Caco-2 (cell line): ENCODE results near the gene RHBDL2. TPM values are rescaled to one million over a fixed set of nuclear protein-coding genes. Genes with fewer than 3 reads are reported as not detected.

Experiments used
- BruUV-seq: library from RNA; stranded (reverse); fragments of 400-500 nt; replicated peaks from 2 replicates; lab custom pipeline; 2021; lab: Mats Ljungman, UMichigan
- CTCF ChIA-PET: fragments of 300-600 bp; sonication (Branson Sonifier 250); formaldehyde crosslinking; loops from one replicate; lab custom pipeline; 2022; ENCODE audit warnings: antibody characterized with exemption; lab: Charles Lee
- POLR2A ChIA-PET: fragments of 300-600 bp; sonication (Branson Sonifier 250); formaldehyde crosslinking; loops from one replicate; lab custom pipeline; 2022; ENCODE audit warnings: antibody characterized with exemption; lab: Charles Lee
- DNase-seq, 2 experiments: peaks; one replicate each; pipeline versions ENCODE4 v3.0.0 to v3.0.0-alpha.2; 2020 to 2022
- H3K27me3 ChIP-seq: replicated peaks from 2 replicates; pipeline ENCODE4 v1.6.0; 2011; ENCODE audit warnings: low read length; ENCODE audit not compliant: control insufficient read depth, insufficient read depth
- H3K36me3 ChIP-seq: 2 replicates; pipeline ENCODE4 v1.5.1; 2011; ENCODE audit warnings: low read length; ENCODE audit not compliant: control insufficient read depth, insufficient read depth
- H3K4me1 ChIP-seq: fragments of 250-450 bp; sonication (Bioruptor Pico); 2 replicates; pipeline ENCODE4 v1.5.1; 2020; ENCODE audit warnings: mild to moderate bottlenecking
- H3K4me3 ChIP-seq: 2 replicates; pipeline ENCODE4 v1.5.1; 2011; ENCODE audit warnings: low read depth, mild to moderate bottlenecking, control low read depth, low read length
- H3K9me3 ChIP-seq: fragments of 250-450 bp; sonication (Bioruptor Pico); 2 replicates; pipeline ENCODE4 v1.5.1; 2020; ENCODE audit warnings: mild to moderate bottlenecking, moderate library complexity
- H3K27ac Mint-ChIP-seq: one replicate; pipeline ENCODE4 v1.8.0; 2022; ENCODE audit warnings: mixed read lengths; ENCODE audit not compliant: unreplicated experiment
- H3K27me3 Mint-ChIP-seq: one replicate; pipeline ENCODE4 v1.8.0; 2022; ENCODE audit warnings: mixed read lengths; ENCODE audit not compliant: insufficient read depth, unreplicated experiment
- H3K36me3 Mint-ChIP-seq: one replicate; pipeline ENCODE4 v1.8.0; 2022; ENCODE audit warnings: mild to moderate bottlenecking, mixed read lengths; ENCODE audit not compliant: insufficient read depth, unreplicated experiment
- H3K4me1 Mint-ChIP-seq: one replicate; pipeline ENCODE4 v1.8.0; 2022; ENCODE audit warnings: low read depth, mixed read lengths; ENCODE audit not compliant: unreplicated experiment
- H3K4me3 Mint-ChIP-seq: one replicate; pipeline ENCODE4 v1.8.0; 2022; ENCODE audit warnings: mild to moderate bottlenecking, moderate library complexity, mixed read lengths; ENCODE audit not compliant: unreplicated experiment
- H3K9me3 Mint-ChIP-seq: one replicate; pipeline ENCODE4 v1.8.0; 2022; ENCODE audit warnings: mixed read lengths; ENCODE audit not compliant: unreplicated experiment
- intact Hi-C: fragments of 100-400 bp; cut with micrococcal nuclease; formaldehyde crosslinking; loops from one replicate; pipeline ENCODE4 v1.10.0; 2022; ENCODE audit not compliant: unreplicated experiment
- total RNA-seq: library from RNA; stranded (reverse); gene quantifications from 2 replicates; pipeline ENCODE4 v1.2.3, GENCODE V29; 2022
- TF ChIP-seq, protein P1 (sequence below), 2 experiments: fragments of 200-600 bp in 1 of 2; IDR thresholded peaks; 1 replicate in 1 of 2; 2 replicates in 1 of 2; pipeline versions ENCODE4 v1.5.1 to v1.8.0; 2011 to 2022; ENCODE audit warnings: antibody characterized with exemption in 1 of 2, control low read depth in 1 of 2, inconsistent platforms in 1 of 2, low read depth in 1 of 2, low read length in 1 of 2, mild to moderate bottlenecking in 1 of 2, moderate library complexity in 1 of 2; ENCODE audit not compliant: insufficient read depth in 1 of 2, severe bottlenecking in 1 of 2, unreplicated experiment in 1 of 2

RHBDL2 gene
- total RNA-seq, 1 experiment from 2014 or later: not detected

DNA sequence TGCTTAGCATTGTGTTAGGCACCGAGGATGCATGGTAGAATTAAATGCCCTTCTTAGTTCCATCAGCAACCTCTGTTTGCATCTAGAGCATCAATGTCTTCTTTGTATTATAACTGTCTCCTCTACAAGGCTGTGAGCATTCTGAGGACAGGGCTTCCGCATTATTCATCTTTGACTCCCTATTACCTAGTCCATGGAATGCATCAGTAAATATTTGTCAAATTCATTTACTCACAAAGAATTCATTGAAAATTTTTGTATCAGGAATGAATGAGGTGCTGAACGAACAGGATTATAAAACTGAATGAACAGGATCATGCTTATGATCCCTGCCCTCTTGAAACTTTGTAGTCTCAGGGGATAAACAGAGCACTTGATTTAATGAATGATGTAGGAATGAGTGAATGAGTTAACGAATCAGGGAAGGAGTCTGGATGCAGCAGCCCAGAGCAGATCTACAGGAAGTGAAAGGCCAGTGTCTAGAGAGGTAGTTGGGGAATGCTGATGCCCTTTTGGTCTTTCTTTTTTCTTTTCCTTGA lies 2.8 kb downstream of the RHBDL2 start:
- POLR2A ChIA-PET: no interaction called here
- intact Hi-C loops: no loop called here
- H3K27me3 Mint-ChIP-seq: no peaks in the 10 kb centered on the region
- CTCF ChIA-PET: no interaction called here
- H3K4me3 ChIP-seq: no peak overlapping the region
- no peak overlapping the region for H3K4me3 Mint-ChIP-seq
- no TSS peak for BruUV-seq
- no peaks in the 10 kb centered on the region for H3K4me1 ChIP-seq
- DNase-seq: no peak
- TF ChIP-seq, protein P1, sequence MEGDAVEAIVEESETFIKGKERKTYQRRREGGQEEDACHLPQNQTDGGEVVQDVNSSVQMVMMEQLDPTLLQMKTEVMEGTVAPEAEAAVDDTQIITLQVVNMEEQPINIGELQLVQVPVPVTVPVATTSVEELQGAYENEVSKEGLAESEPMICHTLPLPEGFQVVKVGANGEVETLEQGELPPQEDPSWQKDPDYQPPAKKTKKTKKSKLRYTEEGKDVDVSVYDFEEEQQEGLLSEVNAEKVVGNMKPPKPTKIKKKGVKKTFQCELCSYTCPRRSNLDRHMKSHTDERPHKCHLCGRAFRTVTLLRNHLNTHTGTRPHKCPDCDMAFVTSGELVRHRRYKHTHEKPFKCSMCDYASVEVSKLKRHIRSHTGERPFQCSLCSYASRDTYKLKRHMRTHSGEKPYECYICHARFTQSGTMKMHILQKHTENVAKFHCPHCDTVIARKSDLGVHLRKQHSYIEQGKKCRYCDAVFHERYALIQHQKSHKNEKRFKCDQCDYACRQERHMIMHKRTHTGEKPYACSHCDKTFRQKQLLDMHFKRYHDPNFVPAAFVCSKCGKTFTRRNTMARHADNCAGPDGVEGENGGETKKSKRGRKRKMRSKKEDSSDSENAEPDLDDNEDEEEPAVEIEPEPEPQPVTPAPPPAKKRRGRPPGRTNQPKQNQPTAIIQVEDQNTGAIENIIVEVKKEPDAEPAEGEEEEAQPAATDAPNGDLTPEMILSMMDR (IDR thresholded peaks at IDR 0.05; ENCODE audit: insufficient read depth in 1 of 2, low read depth in 1 of 2, low read length in 1 of 2, severe bottlenecking in 1 of 2, unreplicated experiment in 1 of 2): no peak
- H3K36me3 ChIP-seq: no peaks in the 10 kb centered on the region
- H3K27ac Mint-ChIP-seq: no peak overlapping the region
- H3K9me3 ChIP-seq: no peaks in the 10 kb centered on the region
- H3K36me3 Mint-ChIP-seq: no peaks in the 10 kb centered on the region
- no peaks in the 10 kb centered on the region for H3K27me3 ChIP-seq
- H3K4me1 Mint-ChIP-seq: no peaks in the 10 kb centered on the region
- no peaks in the 10 kb centered on the region for H3K9me3 Mint-ChIP-seq

DNA sequence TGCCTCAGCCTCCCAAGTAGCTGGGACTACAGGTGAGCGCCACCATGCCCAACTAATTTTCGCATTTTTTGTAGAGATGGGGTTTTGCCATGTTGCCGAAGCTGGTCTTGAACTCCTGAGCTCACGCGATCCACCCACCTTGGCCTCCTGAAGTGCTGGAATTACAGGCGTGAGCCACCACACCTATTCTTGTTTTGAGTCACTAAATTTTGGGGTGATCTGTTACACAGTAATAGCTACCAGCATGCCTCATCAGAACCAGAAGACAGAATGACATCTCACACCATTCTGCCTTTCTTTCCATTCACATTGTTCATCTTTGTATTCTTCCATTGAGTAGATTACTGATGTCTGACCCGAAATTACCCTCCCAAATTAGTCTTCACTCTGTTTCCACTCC lies 9.1 kb downstream of the RHBDL2 start:
- H3K36me3 Mint-ChIP-seq: no peaks in the 10 kb centered on the region
- no peak overlapping the region for H3K27ac Mint-ChIP-seq
- DNase-seq: no peak
- ChIA-PET POLR2A (no interaction called here), CTCF (no interaction called here)
- no peaks in the 10 kb centered on the region for H3K27me3 Mint-ChIP-seq
- H3K9me3 ChIP-seq: no peaks in the 10 kb centered on the region
- intact Hi-C loops: no loop called here
- TF ChIP-seq, protein P1 (IDR thresholded peaks at IDR 0.05; ENCODE audit: insufficient read depth in 1 of 2, low read depth in 1 of 2, low read length in 1 of 2, severe bottlenecking in 1 of 2, unreplicated experiment in 1 of 2): no peak
- BruUV-seq: no TSS peak
- H3K4me3 ChIP-seq: no peak overlapping the region
- no peaks in the 10 kb centered on the region for H3K4me1 ChIP-seq
- no peaks in the 10 kb centered on the region for H3K9me3 Mint-ChIP-seq
- no peaks in the 10 kb centered on the region for H3K4me1 Mint-ChIP-seq
- no peaks in the 10 kb centered on the region for H3K36me3 ChIP-seq
- no peak overlapping the region for H3K4me3 Mint-ChIP-seq
- H3K27me3 ChIP-seq: no peaks in the 10 kb centered on the region

DNA sequence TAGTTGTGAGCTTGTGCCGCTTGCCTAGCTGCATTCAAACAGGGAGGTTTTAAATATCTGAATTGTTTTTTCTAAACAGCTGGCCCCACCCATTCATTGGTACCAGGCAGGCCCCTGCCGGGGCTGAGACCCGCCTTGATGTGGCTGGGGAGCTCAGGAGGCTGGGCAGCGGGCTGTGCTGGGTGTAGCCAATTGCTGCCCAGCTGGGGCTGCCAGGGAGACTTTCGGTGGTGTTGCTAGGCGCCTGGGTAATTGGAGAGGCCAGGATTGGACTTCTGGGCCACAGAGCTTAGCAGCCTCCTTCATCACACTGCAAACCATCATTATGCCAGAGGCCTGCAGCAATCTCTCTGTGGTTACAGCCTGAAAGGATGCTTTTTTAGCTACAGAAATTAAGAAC lies 12.2 kb downstream of the RHBDL2 start:
- CTCF ChIA-PET: interaction anchor here (0.6 kb wide), 1 partner anchor 10 kb away, joined by 3 read pairs; no protein-coding TSS in a partner anchor

More for the DNA sequence above, 12.2 kb downstream of the RHBDL2 start:
- no peaks in the 10 kb centered on the region for H3K4me1 Mint-ChIP-seq
- no peak for DNase-seq
- no peaks in the 10 kb centered on the region for H3K36me3 Mint-ChIP-seq
- H3K4me1 ChIP-seq: no peaks in the 10 kb centered on the region
- H3K27me3 ChIP-seq: no peaks in the 10 kb centered on the region
- POLR2A ChIA-PET: interaction anchor here (0.5 kb wide), 1 partner anchor 52 kb away, joined by 3 read pairs; no protein-coding TSS in a partner anchor
- H3K36me3 ChIP-seq: no peaks in the 10 kb centered on the region
- no peaks in the 10 kb centered on the region for H3K27me3 Mint-ChIP-seq
- BruUV-seq: no TSS peak
- intact Hi-C loops: no loop called here
- no peaks in the 10 kb centered on the region for H3K9me3 Mint-ChIP-seq
- H3K4me3 ChIP-seq: no peak overlapping the region
- no peaks in the 10 kb centered on the region for H3K9me3 ChIP-seq
- no peak overlapping the region for H3K4me3 Mint-ChIP-seq
- no peak overlapping the region for H3K27ac Mint-ChIP-seq
- TF ChIP-seq, protein P1 (IDR thresholded peaks at IDR 0.05; ENCODE audit: insufficient read depth in 1 of 2, low read depth in 1 of 2, low read length in 1 of 2, severe bottlenecking in 1 of 2, unreplicated experiment in 1 of 2): no peak
